ENCODE results near the gene ARG2.

The ARG2 gene

GRCh38 chr14:67666750-67667449, 47.2 kb downstream of the ARG2 start:
- Histone ChIP-seq H3K36me3 (ENCODE audit: insufficient read depth, low read length) (no peaks in the 10 kb centered on the region; the same call in 1 of the 2 replicates), H3K4me3 (ENCODE audit: low read length) (no peak overlapping the region)
- 67% methylated on average over 1 of the region's 1 CpG for WGBS

GRCh38 chr14:67668559-67668958, 48.8 kb downstream of the ARG2 start:
- peaks cover 11% of the 10 kb centered on the region for H3K4me1 ChIP-seq (ENCODE audit: insufficient read depth, low read length)

More at GRCh38 chr14:67666750-67667449, 47.2 kb downstream of the ARG2 start:
- no peak overlapping the region for H3K27ac ChIP-seq (ENCODE audit: low read depth, low read length)
- peaks cover 7% of the 10 kb centered on the region for H3K4me1 ChIP-seq (ENCODE audit: insufficient read depth, low read length)
- H3K9me3 ChIP-seq (ENCODE audit: insufficient read depth, low read depth, low read length): no peaks in the 10 kb centered on the region
- no peak overlapping the region for H3K9ac ChIP-seq (ENCODE audit: low read depth, low read length)
- no peaks in the 10 kb centered on the region for H3K27me3 ChIP-seq (ENCODE audit: insufficient read depth, low read length)

GRCh38 chr14:67673451-67673850, 53.7 kb downstream of the ARG2 start:
- Histone ChIP-seq H3K4me1 (ENCODE audit: insufficient read depth, low read length) (peaks cover 11% of the 10 kb centered on the region), H3K27ac (ENCODE audit: low read depth, low read length) (no peak overlapping the region)
- WGBS: 81% methylated on average over 5 of the region's 5 CpGs

More at GRCh38 chr14:67668559-67668958, 48.8 kb downstream of the ARG2 start:
- Histone ChIP-seq H3K27me3 (ENCODE audit: insufficient read depth, low read length) (no peaks in the 10 kb centered on the region), H3K27ac (ENCODE audit: low read depth, low read length) (no peak overlapping the region), H3K36me3 (ENCODE audit: insufficient read depth, low read length) (no peaks in the 10 kb centered on the region), H3K4me3 (ENCODE audit: low read length) (no peak overlapping the region), H3K9me3 (ENCODE audit: insufficient read depth, low read depth, low read length) (no peaks in the 10 kb centered on the region), H3K9ac (ENCODE audit: low read depth, low read length) (no peak overlapping the region)

GRCh38 chr14:67674139-67674479, 54.4 kb downstream of the ARG2 start:
- H3K4me3 ChIP-seq (ENCODE audit: low read length): peak overlapping the region; percentile 78
- WGBS: under 1% methylated on average over 25 of the region's 25 CpGs
- H3K36me3 ChIP-seq (ENCODE audit: insufficient read depth, low read length): peaks cover 32% of the 10 kb centered on the region
- H3K27ac ChIP-seq (ENCODE audit: low read depth, low read length): peak overlapping the region; percentile 98
- peaks cover 6% of the 10 kb centered on the region; the same call in 1 of the 2 replicates for H3K4me1 ChIP-seq (ENCODE audit: insufficient read depth, low read length)
- no peaks in the 10 kb centered on the region for H3K27me3 ChIP-seq (ENCODE audit: insufficient read depth, low read length)
- H3K9me3 ChIP-seq (ENCODE audit: insufficient read depth, low read depth, low read length): no peaks in the 10 kb centered on the region
- H3K9ac ChIP-seq (ENCODE audit: low read depth, low read length): peak overlapping the region; percentile 99

More at GRCh38 chr14:67673451-67673850, 53.7 kb downstream of the ARG2 start:
- Histone ChIP-seq H3K36me3 (ENCODE audit: insufficient read depth, low read length) (peaks cover 26% of the 10 kb centered on the region), H3K4me3 (ENCODE audit: low read length) (peak overlapping the region; percentile 78), H3K9ac (ENCODE audit: low read depth, low read length) (peak overlapping the region; percentile 99; the same call in 1 of the 2 replicates), H3K9me3 (ENCODE audit: insufficient read depth, low read depth, low read length) (no peaks in the 10 kb centered on the region), H3K27me3 (ENCODE audit: insufficient read depth, low read length) (no peaks in the 10 kb centered on the region)

- peak within 1 kb of the TSS; percentile 99 for H3K9ac ChIP-seq (ENCODE audit: low read depth, low read length)
- H3K36me3 ChIP-seq (ENCODE audit: insufficient read depth, low read length): peaks cover 35% of the 10 kb centered on the region
- H3K9me3 ChIP-seq (ENCODE audit: insufficient read depth, low read depth, low read length): no peaks in the 10 kb centered on the region
- H3K27ac ChIP-seq (ENCODE audit: low read depth, low read length): peak within 1 kb of the TSS; percentile 98
- peaks cover 6% of the 10 kb centered on the region; the same call in 1 of the 2 replicates for H3K4me1 ChIP-seq (ENCODE audit: insufficient read depth, low read length)
- peak within 1 kb of the TSS; percentile 78 for H3K4me3 ChIP-seq (ENCODE audit: low read length)
- no peaks in the 10 kb centered on the region for H3K27me3 ChIP-seq (ENCODE audit: insufficient read depth, low read length)
- under 1% methylated on average over 87 of the region's 87 CpGs for WGBS
Measured at GRCh38 chr14:67674480-67675218, 54.9 kb downstream of the ARG2 start, which contains the start of gene VTI1B. VTI1B (minus strand) TSS chr14:67674632; CDS start chr14:67674489, 143 bp downstream.

- no peaks in the 10 kb centered on the region for H3K9me3 ChIP-seq (ENCODE audit: insufficient read depth, low read depth, low read length)
- H3K4me1 ChIP-seq (ENCODE audit: insufficient read depth, low read length): peaks cover 6% of the 10 kb centered on the region; the same call in 1 of the 2 replicates
- peak overlapping the region; percentile 78 for H3K4me3 ChIP-seq (ENCODE audit: low read length)
- peak overlapping the region; percentile 99 for H3K9ac ChIP-seq (ENCODE audit: low read depth, low read length)
- no peaks in the 10 kb centered on the region for H3K27me3 ChIP-seq (ENCODE audit: insufficient read depth, low read length)
- peaks cover 40% of the 10 kb centered on the region for H3K36me3 ChIP-seq (ENCODE audit: insufficient read depth, low read length)
- H3K27ac ChIP-seq (ENCODE audit: low read depth, low read length): peak overlapping the region; percentile 98; the same call in 1 of the 2 replicates
- 38% methylated on average over 16 of the region's 16 CpGs for WGBS
Measured at GRCh38 chr14:67675219-67675582, 55.5 kb downstream of the ARG2 start.

- H3K27me3 ChIP-seq (ENCODE audit: insufficient read depth, low read length): no peaks in the 10 kb centered on the region
- 97% methylated on average over 2 of the region's 2 CpGs for WGBS
- H3K9me3 ChIP-seq (ENCODE audit: insufficient read depth, low read depth, low read length): no peaks in the 10 kb centered on the region
- no peaks in the 10 kb centered on the region for H3K4me1 ChIP-seq (ENCODE audit: insufficient read depth, low read length)
- H3K36me3 ChIP-seq (ENCODE audit: insufficient read depth, low read length): peaks cover 77% of the 10 kb centered on the region
- H3K9ac ChIP-seq (ENCODE audit: low read depth, low read length): no peak overlapping the region
- no peak overlapping the region for H3K27ac ChIP-seq (ENCODE audit: low read depth, low read length)
- no peak overlapping the region for H3K4me3 ChIP-seq (ENCODE audit: low read length)
Measured at GRCh38 chr14:67679006-67679405, 59.3 kb downstream of the ARG2 start.

GRCh38 chr14:67680121-67680602, 60.4 kb downstream of the ARG2 start:
- Histone ChIP-seq H3K27ac (ENCODE audit: low read depth, low read length) (no peak overlapping the region), H3K9me3 (ENCODE audit: insufficient read depth, low read depth, low read length) (no peaks in the 10 kb centered on the region), H3K9ac (ENCODE audit: low read depth, low read length) (no peak overlapping the region), H3K36me3 (ENCODE audit: insufficient read depth, low read length) (peaks cover 89% of the 10 kb centered on the region), H3K4me3 (ENCODE audit: low read length) (no peak overlapping the region), H3K4me1 (ENCODE audit: insufficient read depth, low read length) (no peaks in the 10 kb centered on the region), H3K27me3 (ENCODE audit: insufficient read depth, low read length) (no peaks in the 10 kb centered on the region)
- 98% methylated on average over 3 of the region's 3 CpGs for WGBS

- no peak overlapping the region for H3K9ac ChIP-seq (ENCODE audit: low read depth, low read length)
- no peaks in the 10 kb centered on the region for H3K9me3 ChIP-seq (ENCODE audit: insufficient read depth, low read depth, low read length)
- H3K27me3 ChIP-seq (ENCODE audit: insufficient read depth, low read length): no peaks in the 10 kb centered on the region
- WGBS: 95% methylated on average over 2 of the region's 2 CpGs
- H3K4me3 ChIP-seq (ENCODE audit: low read length): no peak overlapping the region
- H3K27ac ChIP-seq (ENCODE audit: low read depth, low read length): no peak overlapping the region
- peaks cover 95% of the 10 kb centered on the region for H3K36me3 ChIP-seq (ENCODE audit: insufficient read depth, low read length)
- no peaks in the 10 kb centered on the region for H3K4me1 ChIP-seq (ENCODE audit: insufficient read depth, low read length)
Measured at GRCh38 chr14:67680941-67681340, 61.2 kb downstream of the ARG2 start.

- Histone ChIP-seq H3K27me3 (ENCODE audit: insufficient read depth, low read length) (no peaks in the 10 kb centered on the region), H3K4me3 (ENCODE audit: low read length) (no peak overlapping the region), H3K9ac (ENCODE audit: low read depth, low read length) (no peak overlapping the region), H3K4me1 (ENCODE audit: insufficient read depth, low read length) (no peaks in the 10 kb centered on the region), H3K27ac (ENCODE audit: low read depth, low read length) (no peak overlapping the region), H3K36me3 (ENCODE audit: insufficient read depth, low read length) (peaks cover 95% of the 10 kb centered on the region), H3K9me3 (ENCODE audit: insufficient read depth, low read depth, low read length) (no peaks in the 10 kb centered on the region)
Measured at GRCh38 chr14:67683842-67684241, 64.1 kb downstream of the ARG2 start.

- Histone ChIP-seq H3K27ac (ENCODE audit: low read depth, low read length) (no peak overlapping the region), H3K9me3 (ENCODE audit: insufficient read depth, low read depth, low read length) (no peaks in the 10 kb centered on the region), H3K27me3 (ENCODE audit: insufficient read depth, low read length) (no peaks in the 10 kb centered on the region), H3K9ac (ENCODE audit: low read depth, low read length) (no peak overlapping the region), H3K4me1 (ENCODE audit: insufficient read depth, low read length) (0 out of 2 replicates have a peak, but pooled peaks cover 5% of the 10 kb centered on the region), H3K4me3 (ENCODE audit: low read length) (no peak overlapping the region), H3K36me3 (ENCODE audit: insufficient read depth, low read length) (peaks cover 83% of the 10 kb centered on the region)
- 97% methylated on average over 4 of the region's 4 CpGs for WGBS
Measured at GRCh38 chr14:67690011-67690410, 70.3 kb downstream of the ARG2 start.

All from HUES64 (cell line).